ENCODE measurements around the gene IQGAP3. TPM values are rescaled to one million over a fixed set of nuclear protein-coding genes. Genes with fewer than 3 reads are reported as not detected.
"Not testable (repeated sequence)": the region's sequence is repeated elsewhere in the genome, so short reads cannot be mapped to it uniquely, and the experiment has no call there.

The IQGAP3 gene
- total and polyA plus RNA-seq, 4 donors: under 0.01 to 8.5 (median 0.43) TPM

DNA sequence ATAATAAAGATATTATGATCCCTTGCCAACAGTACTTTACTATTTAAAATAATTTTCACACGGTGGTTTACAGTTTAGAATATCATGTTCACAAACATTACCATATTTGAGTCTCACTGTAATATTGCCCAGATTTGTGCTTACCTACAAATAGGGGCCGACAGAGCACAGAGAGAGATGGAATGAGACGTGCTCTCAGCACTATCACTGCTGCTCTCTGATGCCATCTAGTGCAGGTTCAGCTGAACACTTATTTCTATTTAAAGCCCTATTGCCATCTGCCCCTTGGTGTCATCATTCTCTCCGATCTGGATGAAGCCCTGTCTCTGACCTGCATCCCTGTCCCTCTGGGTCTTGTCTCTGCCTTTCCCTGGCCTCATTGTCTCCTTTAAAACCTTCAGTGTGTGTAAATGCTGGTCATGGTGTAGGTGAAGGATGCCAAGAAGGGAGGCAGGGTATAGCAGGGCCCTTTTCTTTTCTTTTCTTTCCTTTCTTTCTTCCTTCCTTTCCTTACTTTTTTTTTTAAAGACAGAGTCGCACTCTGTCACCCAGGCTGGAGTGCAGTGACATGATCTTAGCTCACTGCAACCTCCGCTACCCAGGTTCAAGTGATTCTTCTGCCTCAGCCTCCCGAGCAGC lies 35.8 kb upstream of the IQGAP3 start:
- Histone ChIP-seq H3K36me3 (ENCODE audit: control insufficient read depth in 4 of 4, insufficient read depth in 3 of 4, low read depth in 1 of 4, low read length in 3 of 4) (no peaks in the 10 kb centered on the region), H3K4me1 (ENCODE audit: control insufficient read depth in 4 of 4, insufficient read depth in 4 of 4, low read length in 3 of 4) (no peaks in the 10 kb centered on the region), H3K27me3 (ENCODE audit: control insufficient read depth in 4 of 4, insufficient read depth in 4 of 4, low read length in 3 of 4) (peaks cover 0 to 4% (median 0%) of the 10 kb centered on the region in 4 donors), H3K9ac (ENCODE audit: low read depth in 1 of 2, low read length in 2 of 2) (no peak overlapping the region), H3K9me3 (ENCODE audit: control insufficient read depth in 4 of 4, low read length in 3 of 4) (no peaks in the 10 kb centered on the region), H3K4me3 (ENCODE audit: low read depth in 1 of 3, low read length in 3 of 3) (no peak overlapping the region), H3K27ac (ENCODE audit: low read depth in 1 of 2, low read length in 2 of 2) (no peak overlapping the region)
- TF ChIP-seq HNF4G (IDR thresholded peaks at IDR 0.05): no peak
- TF ChIP-seq GABPA (IDR thresholded peaks at IDR 0.05 in 1 of 2, conservative IDR thresholded peaks at IDR 0.05 in 1 of 2): no peak
- no peak for TF ChIP-seq EGR1 (IDR thresholded peaks at IDR 0.05; ENCODE audit: low read depth in 2 of 2)
- peak; percentile 6 to 11 for TF ChIP-seq RXRA (IDR thresholded peaks at IDR 0.05)
- TF ChIP-seq JUND (IDR thresholded peaks at IDR 0.05): no peak
- no peak for TF ChIP-seq FOXA1 (IDR thresholded peaks at IDR 0.05)
- TF ChIP-seq, protein P1, sequence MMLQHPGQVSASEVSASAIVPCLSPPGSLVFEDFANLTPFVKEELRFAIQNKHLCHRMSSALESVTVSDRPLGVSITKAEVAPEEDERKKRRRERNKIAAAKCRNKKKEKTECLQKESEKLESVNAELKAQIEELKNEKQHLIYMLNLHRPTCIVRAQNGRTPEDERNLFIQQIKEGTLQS (IDR thresholded peaks at IDR 0.05): peak; percentile 56
- no peak for TF ChIP-seq FOXA2 (IDR thresholded peaks at IDR 0.05)
- TF ChIP-seq YY1 (IDR thresholded peaks at IDR 0.05): no peak
- TF ChIP-seq TAF1 (conservative IDR thresholded peaks at IDR 0.05): no peak
- TF ChIP-seq RAD21 (IDR thresholded peaks at IDR 0.05): peak; percentile 95 to 96
- TF ChIP-seq, protein P2, sequence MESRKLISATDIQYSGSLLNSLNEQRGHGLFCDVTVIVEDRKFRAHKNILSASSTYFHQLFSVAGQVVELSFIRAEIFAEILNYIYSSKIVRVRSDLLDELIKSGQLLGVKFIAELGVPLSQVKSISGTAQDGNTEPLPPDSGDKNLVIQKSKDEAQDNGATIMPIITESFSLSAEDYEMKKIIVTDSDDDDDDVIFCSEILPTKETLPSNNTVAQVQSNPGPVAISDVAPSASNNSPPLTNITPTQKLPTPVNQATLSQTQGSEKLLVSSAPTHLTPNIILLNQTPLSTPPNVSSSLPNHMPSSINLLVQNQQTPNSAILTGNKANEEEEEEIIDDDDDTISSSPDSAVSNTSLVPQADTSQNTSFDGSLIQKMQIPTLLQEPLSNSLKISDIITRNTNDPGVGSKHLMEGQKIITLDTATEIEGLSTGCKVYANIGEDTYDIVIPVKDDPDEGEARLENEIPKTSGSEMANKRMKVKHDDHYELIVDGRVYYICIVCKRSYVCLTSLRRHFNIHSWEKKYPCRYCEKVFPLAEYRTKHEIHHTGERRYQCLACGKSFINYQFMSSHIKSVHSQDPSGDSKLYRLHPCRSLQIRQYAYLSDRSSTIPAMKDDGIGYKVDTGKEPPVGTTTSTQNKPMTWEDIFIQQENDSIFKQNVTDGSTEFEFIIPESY (IDR thresholded peaks at IDR 0.05): no peak
- no peak for TF ChIP-seq NR2F2 (IDR thresholded peaks at IDR 0.05)
- TF ChIP-seq REST (IDR thresholded peaks at IDR 0.05): no peak
- TF ChIP-seq HNF4A (conservative IDR thresholded peaks at IDR 0.05): no peak
- TF ChIP-seq SP1 (IDR thresholded peaks at IDR 0.05): no peak
- TF ChIP-seq, protein P3, sequence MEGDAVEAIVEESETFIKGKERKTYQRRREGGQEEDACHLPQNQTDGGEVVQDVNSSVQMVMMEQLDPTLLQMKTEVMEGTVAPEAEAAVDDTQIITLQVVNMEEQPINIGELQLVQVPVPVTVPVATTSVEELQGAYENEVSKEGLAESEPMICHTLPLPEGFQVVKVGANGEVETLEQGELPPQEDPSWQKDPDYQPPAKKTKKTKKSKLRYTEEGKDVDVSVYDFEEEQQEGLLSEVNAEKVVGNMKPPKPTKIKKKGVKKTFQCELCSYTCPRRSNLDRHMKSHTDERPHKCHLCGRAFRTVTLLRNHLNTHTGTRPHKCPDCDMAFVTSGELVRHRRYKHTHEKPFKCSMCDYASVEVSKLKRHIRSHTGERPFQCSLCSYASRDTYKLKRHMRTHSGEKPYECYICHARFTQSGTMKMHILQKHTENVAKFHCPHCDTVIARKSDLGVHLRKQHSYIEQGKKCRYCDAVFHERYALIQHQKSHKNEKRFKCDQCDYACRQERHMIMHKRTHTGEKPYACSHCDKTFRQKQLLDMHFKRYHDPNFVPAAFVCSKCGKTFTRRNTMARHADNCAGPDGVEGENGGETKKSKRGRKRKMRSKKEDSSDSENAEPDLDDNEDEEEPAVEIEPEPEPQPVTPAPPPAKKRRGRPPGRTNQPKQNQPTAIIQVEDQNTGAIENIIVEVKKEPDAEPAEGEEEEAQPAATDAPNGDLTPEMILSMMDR (IDR thresholded peaks at IDR 0.05; ENCODE audit: low read depth, low read length, missing input control): peak; percentile 82
- no peak for TF ChIP-seq MAX (IDR thresholded peaks at IDR 0.05)
- 27% methylated on average over 7 of the region's 7 CpGs for WGBS
- DNase-seq (ENCODE audit: low spot score): no peak

- H3K27me3 ChIP-seq (ENCODE audit: control insufficient read depth in 4 of 4, insufficient read depth in 4 of 4, low read length in 3 of 4); H3K36me3 ChIP-seq (ENCODE audit: control insufficient read depth in 4 of 4, insufficient read depth in 3 of 4, low read depth in 1 of 4, low read length in 3 of 4); H3K9ac ChIP-seq (ENCODE audit: low read depth in 1 of 2, low read length in 2 of 2); DNase-seq (ENCODE audit: low spot score); H3K4me1 ChIP-seq (ENCODE audit: control insufficient read depth in 4 of 4, insufficient read depth in 4 of 4, low read length in 3 of 4); H3K4me3 ChIP-seq (ENCODE audit: low read depth in 1 of 3, low read length in 3 of 3); H3K27ac ChIP-seq (ENCODE audit: low read depth in 1 of 2, low read length in 2 of 2); H3K9me3 ChIP-seq (ENCODE audit: control insufficient read depth in 4 of 4, low read length in 3 of 4): not testable (repeated sequence)
- WGBS: 84% methylated on average over 4 of the region's 4 CpGs
Measured at GRCh38 chr1:156607344-156607743, 35.0 kb upstream of the IQGAP3 start.

Measured in liver (tissue), 9 donors.